ENCODE results near the gene TRPV2.

The TRPV2 gene

DNA sequence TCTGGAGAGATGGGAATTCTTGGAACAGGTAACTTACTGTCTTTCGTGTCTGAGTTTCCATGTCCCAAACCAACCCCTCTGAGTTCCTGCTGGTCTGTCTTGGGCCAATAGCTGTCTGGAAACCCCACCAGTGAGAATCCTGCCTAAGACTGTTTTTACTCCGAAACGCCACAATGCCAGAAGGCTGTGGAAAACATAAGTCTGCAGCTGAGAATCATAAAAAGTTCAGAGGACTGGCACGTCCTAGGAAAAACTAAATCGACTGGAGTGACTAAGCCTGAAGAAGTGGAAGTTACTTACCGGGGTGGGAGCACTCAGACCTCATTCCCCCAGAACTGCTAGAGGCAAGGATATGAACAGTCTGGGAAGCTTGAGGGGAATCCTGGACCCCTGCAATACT lies 63.3 kb downstream of the TRPV2 start:
- Histone ChIP-seq H3K79me2 (ENCODE audit: control insufficient read depth, low read length) (no peaks in the 10 kb centered on the region), H3K4me3 (ENCODE audit: low read length) (no peak overlapping the region), H3F3A (ENCODE audit: control insufficient read depth, insufficient read depth) (no peaks in the 10 kb centered on the region), H4K20me1 (ENCODE audit: control insufficient read depth, insufficient read depth, low read depth, low read length) (no peaks in the 10 kb centered on the region), H3K9me3 (ENCODE audit: control insufficient read depth, insufficient read depth, low read length) (no peaks in the 10 kb centered on the region), H3K36me3 (ENCODE audit: control insufficient read depth, low read length) (no peaks in the 10 kb centered on the region), H3K4me2 (ENCODE audit: low read length) (no peak overlapping the region), H3K4me1 (ENCODE audit: control insufficient read depth, low read length) (no peaks in the 10 kb centered on the region), H3K27ac (ENCODE audit: low read depth, low read length) (no peak overlapping the region), H3K27me3 (ENCODE audit: control insufficient read depth, low read length) (no peaks in the 10 kb centered on the region), H3K9me2 (replicated peaks; ENCODE audit: control insufficient read depth, low read length) (no peaks in the 10 kb centered on the region)
- TF ChIP-seq CTCF (IDR thresholded peaks at IDR 0.05; ENCODE audit: low read depth, low read length, poor library complexity, severe bottlenecking) (no peak), EZH2phosphoT487 (IDR thresholded peaks at IDR 0.05; ENCODE audit: borderline replicate concordance, low read length) (no peak)

DNA sequence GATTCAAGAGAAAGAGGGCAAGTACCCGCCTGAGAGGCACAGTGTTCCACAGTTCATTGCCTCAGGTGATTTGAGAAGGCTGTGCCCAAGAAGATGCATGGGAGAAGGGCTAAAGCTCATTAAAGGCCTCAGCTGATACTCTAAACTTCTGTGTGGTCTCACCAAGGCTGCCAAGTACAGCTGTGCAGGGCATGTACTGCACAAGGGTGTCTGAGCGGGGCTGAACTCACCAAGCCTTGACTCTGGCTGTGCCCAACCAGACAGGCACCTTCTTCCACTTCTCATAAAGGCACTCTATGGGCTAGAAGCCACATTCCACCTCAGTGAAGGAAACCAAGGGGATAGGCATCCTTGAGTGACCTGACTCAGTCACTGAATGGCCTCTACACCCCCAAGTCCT lies 63.9 kb downstream of the TRPV2 start:
- Histone ChIP-seq H3K27me3 (ENCODE audit: control insufficient read depth, low read length) (no peaks in the 10 kb centered on the region), H3K4me2 (ENCODE audit: low read length) (no peak overlapping the region)

DNA sequence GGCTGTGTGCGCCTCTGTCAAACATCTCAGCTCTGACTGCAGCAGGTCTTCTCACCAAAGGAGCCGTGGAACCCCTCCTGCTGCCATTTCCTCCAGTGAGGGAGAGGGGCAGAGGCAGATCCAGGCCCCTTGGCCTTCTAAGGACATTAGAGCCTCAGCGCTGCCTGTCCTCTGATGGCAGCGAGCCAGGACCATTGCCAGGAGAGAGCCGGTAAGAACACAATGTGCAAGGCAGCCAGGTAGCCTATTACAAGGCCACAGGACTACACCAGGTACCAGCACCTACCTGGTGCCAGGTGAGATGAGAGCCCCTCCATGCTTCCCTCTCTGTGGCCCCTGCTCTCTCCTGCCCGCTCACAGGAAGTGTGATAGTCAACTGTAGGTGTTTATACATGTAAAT lies 65.6 kb downstream of the TRPV2 start:
- H3K27me3 ChIP-seq (ENCODE audit: control insufficient read depth, low read length): no peaks in the 10 kb centered on the region
- no peaks in the 10 kb centered on the region for H3F3A ChIP-seq (ENCODE audit: control insufficient read depth, insufficient read depth)
- H3K4me3 ChIP-seq (ENCODE audit: low read length): no peak overlapping the region
- no peaks in the 10 kb centered on the region for H4K20me1 ChIP-seq (ENCODE audit: control insufficient read depth, insufficient read depth, low read depth, low read length)
- no peaks in the 10 kb centered on the region for H3K9me3 ChIP-seq (ENCODE audit: control insufficient read depth, insufficient read depth, low read length)
- no peak for TF ChIP-seq CTCF (IDR thresholded peaks at IDR 0.05; ENCODE audit: low read depth, low read length, poor library complexity, severe bottlenecking)
- no peak for TF ChIP-seq EZH2phosphoT487 (IDR thresholded peaks at IDR 0.05; ENCODE audit: borderline replicate concordance, low read length)
- no peaks in the 10 kb centered on the region for H3K36me3 ChIP-seq (ENCODE audit: control insufficient read depth, low read length)
- no peak overlapping the region for H3K4me2 ChIP-seq (ENCODE audit: low read length)
- H3K4me1 ChIP-seq (ENCODE audit: control insufficient read depth, low read length): no peaks in the 10 kb centered on the region
- H3K9me2 ChIP-seq (replicated peaks; ENCODE audit: control insufficient read depth, low read length): no peaks in the 10 kb centered on the region
- H3K27ac ChIP-seq (ENCODE audit: low read depth, low read length): no peak overlapping the region
- no peaks in the 10 kb centered on the region for H3K79me2 ChIP-seq (ENCODE audit: control insufficient read depth, low read length)

More for the DNA sequence above, 63.9 kb downstream of the TRPV2 start:
- H3K9me2 ChIP-seq (replicated peaks; ENCODE audit: control insufficient read depth, low read length): no peaks in the 10 kb centered on the region
- H3K79me2 ChIP-seq (ENCODE audit: control insufficient read depth, low read length): no peaks in the 10 kb centered on the region
- no peaks in the 10 kb centered on the region for H3K36me3 ChIP-seq (ENCODE audit: control insufficient read depth, low read length)
- TF ChIP-seq CTCF (IDR thresholded peaks at IDR 0.05; ENCODE audit: low read depth, low read length, poor library complexity, severe bottlenecking) (no peak), EZH2phosphoT487 (IDR thresholded peaks at IDR 0.05; ENCODE audit: borderline replicate concordance, low read length) (no peak)
- H4K20me1 ChIP-seq (ENCODE audit: control insufficient read depth, insufficient read depth, low read depth, low read length): no peaks in the 10 kb centered on the region
- no peak overlapping the region for H3K4me3 ChIP-seq (ENCODE audit: low read length)
- H3K27ac ChIP-seq (ENCODE audit: low read depth, low read length): no peak overlapping the region
- no peaks in the 10 kb centered on the region for H3K9me3 ChIP-seq (ENCODE audit: control insufficient read depth, insufficient read depth, low read length)
- H3K4me1 ChIP-seq (ENCODE audit: control insufficient read depth, low read length): no peaks in the 10 kb centered on the region
- H3F3A ChIP-seq (ENCODE audit: control insufficient read depth, insufficient read depth): no peaks in the 10 kb centered on the region

DNA sequence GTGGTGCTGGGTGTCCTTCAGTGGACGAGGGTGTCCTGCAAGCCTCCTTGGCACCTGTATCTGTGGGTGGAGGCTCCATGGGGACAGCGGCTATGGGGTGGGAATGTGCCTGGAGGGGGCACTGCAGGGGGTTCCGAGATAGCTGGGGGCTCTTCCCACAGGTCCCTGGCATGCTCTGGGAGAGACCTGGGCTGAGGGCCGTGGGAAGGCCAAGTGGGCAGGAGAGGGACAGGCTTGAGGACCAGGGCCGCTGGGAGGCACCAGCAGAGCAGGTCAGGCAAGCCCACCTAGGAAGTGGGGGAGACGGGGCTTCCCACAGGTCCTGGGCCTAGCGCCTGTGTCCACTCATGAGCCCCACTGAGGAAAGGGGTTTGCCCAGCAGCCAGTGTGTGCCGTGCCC lies 66.9 kb downstream of the TRPV2 start:
- no peak overlapping the region for H3K4me2 ChIP-seq (ENCODE audit: low read length)
- H3K4me1 ChIP-seq (ENCODE audit: control insufficient read depth, low read length): no peaks in the 10 kb centered on the region
- TF ChIP-seq CTCF (IDR thresholded peaks at IDR 0.05; ENCODE audit: low read depth, low read length, poor library complexity, severe bottlenecking) (no peak), EZH2phosphoT487 (IDR thresholded peaks at IDR 0.05; ENCODE audit: borderline replicate concordance, low read length) (no peak)
- no peaks in the 10 kb centered on the region for H3F3A ChIP-seq (ENCODE audit: control insufficient read depth, insufficient read depth)
- no peaks in the 10 kb centered on the region for H3K9me3 ChIP-seq (ENCODE audit: control insufficient read depth, insufficient read depth, low read length)
- no peak overlapping the region for H3K27ac ChIP-seq (ENCODE audit: low read depth, low read length)
- H3K27me3 ChIP-seq (ENCODE audit: control insufficient read depth, low read length): peaks cover 3% of the 10 kb centered on the region; the same call in 1 of the 2 replicates
- H3K36me3 ChIP-seq (ENCODE audit: control insufficient read depth, low read length): no peaks in the 10 kb centered on the region
- no peaks in the 10 kb centered on the region for H3K79me2 ChIP-seq (ENCODE audit: control insufficient read depth, low read length)
- no peak overlapping the region for H3K4me3 ChIP-seq (ENCODE audit: low read length)
- no peaks in the 10 kb centered on the region for H3K9me2 ChIP-seq (replicated peaks; ENCODE audit: control insufficient read depth, low read length)
- H4K20me1 ChIP-seq (ENCODE audit: control insufficient read depth, insufficient read depth, low read depth, low read length): no peaks in the 10 kb centered on the region
